Right lobe of liver (tissue), 6 donors: Measurements from ENCODE around the gene SPINDOC. TPM values are rescaled to one million over a fixed set of nuclear protein-coding genes. Genes with fewer than 3 reads are reported as not detected.

Source experiments
- ATAC-seq, 4 donors: fragments of 200-7000 bp; cut with Tn5 transposase; one replicate each; pipeline ENCODE4 v1.9.1; 2020; ENCODE audit warnings: mild to moderate bottlenecking in 4 of 4, moderate library complexity in 4 of 4
- DNase-seq, 3 donors: peaks; one replicate each; pipeline ENCODE4 v3.0.0-alpha.2; 2020
- H3K27ac ChIP-seq, 3 donors: fragments of 200-600 bp; one replicate each; pipeline ENCODE4 v1.8.0; 2022
- H3K27me3 ChIP-seq, 2 donors: fragments of 200-600 bp; one replicate each; pipeline ENCODE4 v1.8.0; 2022
- H3K36me3 ChIP-seq, 4 donors: fragments of 200-600 bp; sonication (generic) in 1 of 4; one replicate each; pipeline versions ENCODE4 v1.5.1 to v1.8.0; 2017 to 2022; ENCODE audit warnings: control low read depth in 1 of 4
- H3K4me1 ChIP-seq, 4 donors: fragments of 200-600 bp; sonication (generic) in 1 of 4; one replicate each; pipeline versions ENCODE4 v1.5.1 to v1.8.0; 2017 to 2022; ENCODE audit warnings: control low read depth in 1 of 4
- H3K4me3 ChIP-seq, 3 donors: fragments of 200-600 bp; one replicate each; pipeline ENCODE4 v1.8.0; 2022
- H3K9me3 ChIP-seq, 4 donors: fragments of 200-600 bp; sonication (generic) in 1 of 4; one replicate each; pipeline versions ENCODE4 v1.5.1 to v1.8.0; 2017 to 2022; ENCODE audit warnings: control low read depth in 1 of 4
- CTCF ChIP-seq, 4 donors: fragments of 200-600 bp in 3 of 4; fragments of 450-650 bp in 1 of 4; IDR thresholded peaks; one replicate each; pipeline versions ENCODE4 v1.5.1 to v1.8.0; 2016 to 2022; ENCODE audit warnings: antibody characterized with exemption in 4 of 4, mild to moderate bottlenecking in 2 of 4
- POLR2A ChIP-seq: fragments of 450-650 bp; IDR thresholded peaks from one replicate; pipeline ENCODE4 v1.6.1; 2017; ENCODE audit warnings: antibody characterized with exemption, mild to moderate bottlenecking
- WGBS: methylation state at CpG from one replicate; pipeline ENCODE4 v1.1.6; 2018; ENCODE audit warnings: low coverage, low lambda C conversion rate; ENCODE audit not compliant: insufficient coverage; ENCODE audit errors: missing lambda C conversion rate; 5-methylcytosine and 5-hydroxymethylcytosine counted together
- intact Hi-C, 2 donors: fragments of 100-400 bp; cut with DNase I; formaldehyde crosslinking; loops; one replicate each; pipeline versions ENCODE4 v1.11.2 to v1.14.1; 2022
- total RNA-seq, 6 experiments: library from RNA; depleted of rRNA in 2 of 6; stranded (reverse); fragments of >200 nt in 2 of 6; fragmentation: NEBNext Ultra II Directional in 3 of 6; extraction: Animal tissue kit (Norgen Biotek cat#: 25700) in 3 of 6; gene quantifications; one replicate each; pipeline versions ENCODE4 v1.1.0 to v1.2.4, GENCODE V29; 2016 to 2023
- donor health status: DM: no; HTN: yes; CAD: no.
- donor health status: DM: no; HTN: no; CAD: no.
- donor health status: DM: no; HTN: no; CAD: no.
- donor health status: DM: no; HTN: yes; CAD: no.
- donor health status: DM: no; HTN: yes; CAD: no.

The SPINDOC gene
- total RNA-seq, 6 experiments from 2014 or later: 2.2 to 5.0 (median 2.7) TPM

GRCh38 chr11:63866211-63866610, 53.0 kb downstream of the SPINDOC start:
- peak in 2 of 3 donors; percentile 57 to 64 for DNase-seq
- peak in 3 of 4 donors; percentile 13 to 34 (median 27) for ATAC-seq
- no peaks in the 10 kb centered on the region for H3K36me3 ChIP-seq
- peaks cover 0 to 55% (median 10%) of the 10 kb centered on the region in 4 donors for H3K4me1 ChIP-seq
- 24% methylated on average over 4 of the region's 4 CpGs for WGBS
- H3K4me3 ChIP-seq: no peak overlapping the region
- H3K9me3 ChIP-seq: no peaks in the 10 kb centered on the region
- intact Hi-C loops: no loop called here
- no peaks in the 10 kb centered on the region for H3K27me3 ChIP-seq
- TF ChIP-seq CTCF (IDR thresholded peaks at IDR 0.05): no peak
- TF ChIP-seq POLR2A: no peak
- no peak overlapping the region for H3K27ac ChIP-seq

- 90% methylated on average over 4 of the region's 4 CpGs for WGBS
- H3K27me3 ChIP-seq: no peaks in the 10 kb centered on the region
- no peaks in the 10 kb centered on the region for H3K36me3 ChIP-seq
- no peaks in the 10 kb centered on the region for H3K9me3 ChIP-seq
- H3K27ac ChIP-seq: no peak overlapping the region
- no peak overlapping the region for H3K4me3 ChIP-seq
- TF ChIP-seq CTCF (IDR thresholded peaks at IDR 0.05) (no peak), POLR2A (no peak)
- peaks cover 0 to 56% (median 11%) of the 10 kb centered on the region in 4 donors for H3K4me1 ChIP-seq
- no peak for DNase-seq
- no peak for ATAC-seq
- intact Hi-C loops: no loop called here
Observed at GRCh38 chr11:63867511-63867910, 54.3 kb downstream of the SPINDOC start.

GRCh38 chr11:63868399-63869064, 55.3 kb downstream of the SPINDOC start:
- Histone ChIP-seq H3K27me3 (no peaks in the 10 kb centered on the region), H3K4me1 (peaks cover 0 to 56% (median 16%) of the 10 kb centered on the region in 4 donors)

GRCh38 chr11:63869171-63869591, 55.9 kb downstream of the SPINDOC start:
- Histone ChIP-seq H3K36me3 (no peaks in the 10 kb centered on the region), H3K27ac (peak overlapping the region in 1 of 3 donors; percentile 5), H3K4me1 (peaks cover 0 to 60% (median 17%) of the 10 kb centered on the region in 4 donors), H3K4me3 (no peak overlapping the region), H3K27me3 (no peaks in the 10 kb centered on the region), H3K9me3 (no peaks in the 10 kb centered on the region)
- 72% methylated on average over 2 of the region's 7 CpGs for WGBS
- DNase-seq: no peak
- intact Hi-C loops: no loop called here
- TF ChIP-seq POLR2A (no peak), CTCF (IDR thresholded peaks at IDR 0.05) (no peak)
- no peak for ATAC-seq

More at GRCh38 chr11:63868399-63869064, 55.3 kb downstream of the SPINDOC start:
- intact Hi-C loops: no loop called here
- ATAC-seq (no peak), DNase-seq (no peak)
- 29% methylated on average over 7 of the region's 9 CpGs for WGBS
- TF ChIP-seq POLR2A (no peak), CTCF (IDR thresholded peaks at IDR 0.05) (no peak)
- no peaks in the 10 kb centered on the region for H3K9me3 ChIP-seq
- H3K36me3 ChIP-seq: no peaks in the 10 kb centered on the region
- H3K27ac ChIP-seq: peak overlapping the region in 1 of 3 donors; percentile 5
- H3K4me3 ChIP-seq: no peak overlapping the region
